ENCODE data around the gene RRP1B.
A peak's percentile ranks its signal among the peaks of the same experiment; 100 is the strongest.

Gene RRP1B

DNA sequence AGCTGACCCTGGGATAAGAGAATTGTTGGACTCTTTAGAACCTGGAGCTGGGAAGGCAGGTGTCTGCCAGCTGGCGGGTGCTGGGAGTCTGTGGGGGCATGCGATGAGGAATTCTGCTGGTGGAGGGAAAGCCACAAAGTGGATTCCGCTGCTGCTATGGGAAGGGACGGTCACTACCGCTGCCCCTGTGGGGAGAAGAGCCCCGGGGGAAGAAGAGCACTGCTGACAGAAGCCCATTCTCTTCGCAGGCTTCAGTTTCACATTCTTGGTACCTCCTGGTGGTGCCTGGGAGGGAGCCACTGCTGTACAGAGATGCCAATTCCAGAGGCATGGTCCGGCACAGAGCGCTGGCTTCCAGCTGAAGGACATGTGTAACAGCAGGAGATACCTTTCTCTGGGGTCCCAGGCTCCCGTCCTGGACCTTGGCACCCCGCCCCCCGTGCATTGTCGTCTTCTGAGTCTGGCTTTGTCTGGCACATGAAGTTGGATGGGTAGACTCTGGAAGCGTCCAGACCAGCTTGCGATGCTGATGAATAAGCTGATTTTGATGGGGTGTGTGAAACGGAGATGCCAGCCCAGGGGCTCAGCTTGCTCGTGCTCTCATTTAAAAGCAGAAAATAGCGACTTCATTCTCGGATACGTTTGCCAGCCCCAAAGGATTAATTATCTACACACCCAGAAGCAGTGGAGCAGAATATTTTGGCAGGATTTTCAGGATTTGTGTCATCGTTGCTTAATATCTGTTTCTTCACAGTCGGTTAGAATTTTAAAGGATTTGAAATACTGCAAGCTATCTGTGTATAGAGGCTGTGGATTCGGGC, 72.7 kb downstream of the RRP1B start:
- Mint-ChIP-seq H3K4me1 (peaks cover 44% of the 10 kb centered on the region), H3K27me3 (no peaks in the 10 kb centered on the region), H3K27ac (no peak overlapping the region), H3K9me3 (no peaks in the 10 kb centered on the region), H3K36me3 (peaks cover 18% of the 10 kb centered on the region), H3K4me3 (no peak overlapping the region)
- no peak for ATAC-seq

DNA sequence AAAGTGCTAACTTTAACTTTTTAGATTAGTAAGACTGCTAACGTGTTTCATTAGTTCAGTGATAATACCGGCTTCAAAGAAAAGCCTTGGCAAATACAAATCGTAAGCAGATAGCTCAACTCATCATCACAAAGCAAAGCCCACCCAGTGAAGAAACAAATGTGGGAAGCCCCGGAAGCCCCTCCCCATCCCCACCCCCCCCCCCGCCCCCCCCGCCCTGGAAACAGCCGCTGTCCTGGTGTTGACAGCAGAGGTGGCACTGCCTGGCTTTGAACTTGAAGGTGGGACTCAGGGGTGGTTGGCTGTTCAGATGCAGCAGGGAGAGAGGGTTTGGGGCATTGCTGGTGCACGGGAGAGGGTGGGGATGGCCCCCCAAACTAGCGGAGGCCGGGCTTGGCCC, 73.7 kb downstream of the RRP1B start:
- no peak for ATAC-seq
- Mint-ChIP-seq H3K4me3 (no peak overlapping the region), H3K27me3 (no peaks in the 10 kb centered on the region), H3K4me1 (peaks cover 35% of the 10 kb centered on the region), H3K27ac (no peak overlapping the region), H3K36me3 (peaks cover 23% of the 10 kb centered on the region), H3K9me3 (no peaks in the 10 kb centered on the region)

DNA sequence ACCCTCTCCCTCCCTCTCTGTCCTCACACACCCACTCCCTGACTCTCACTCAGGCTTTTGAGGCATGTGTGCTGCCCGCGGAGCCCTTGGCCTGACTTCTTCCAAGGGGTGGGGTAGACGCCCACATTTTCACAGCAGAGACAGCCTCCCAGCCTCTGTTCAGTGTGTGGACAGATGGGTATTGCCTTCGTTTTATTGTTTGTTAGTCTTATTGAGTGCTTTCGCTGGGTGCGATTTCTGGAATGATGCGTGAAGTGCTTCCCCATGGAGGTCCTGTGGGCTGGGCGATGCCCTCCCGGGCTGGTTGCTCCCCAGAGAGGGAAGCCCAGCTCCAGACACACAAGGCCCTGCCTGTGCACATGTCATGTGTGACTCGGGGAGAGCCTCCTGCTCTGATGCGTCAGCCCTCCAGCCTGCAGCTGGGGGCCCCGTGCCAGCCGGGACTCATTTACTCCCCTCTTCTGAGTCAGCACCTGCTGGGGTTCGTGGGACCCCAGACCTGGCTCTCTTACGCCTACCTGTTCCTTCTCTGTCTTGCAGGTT, 74.2 kb downstream of the RRP1B start:
- peaks cover 29% of the 10 kb centered on the region for H3K4me1 Mint-ChIP-seq
- no peaks in the 10 kb centered on the region for H3K9me3 Mint-ChIP-seq

DNA sequence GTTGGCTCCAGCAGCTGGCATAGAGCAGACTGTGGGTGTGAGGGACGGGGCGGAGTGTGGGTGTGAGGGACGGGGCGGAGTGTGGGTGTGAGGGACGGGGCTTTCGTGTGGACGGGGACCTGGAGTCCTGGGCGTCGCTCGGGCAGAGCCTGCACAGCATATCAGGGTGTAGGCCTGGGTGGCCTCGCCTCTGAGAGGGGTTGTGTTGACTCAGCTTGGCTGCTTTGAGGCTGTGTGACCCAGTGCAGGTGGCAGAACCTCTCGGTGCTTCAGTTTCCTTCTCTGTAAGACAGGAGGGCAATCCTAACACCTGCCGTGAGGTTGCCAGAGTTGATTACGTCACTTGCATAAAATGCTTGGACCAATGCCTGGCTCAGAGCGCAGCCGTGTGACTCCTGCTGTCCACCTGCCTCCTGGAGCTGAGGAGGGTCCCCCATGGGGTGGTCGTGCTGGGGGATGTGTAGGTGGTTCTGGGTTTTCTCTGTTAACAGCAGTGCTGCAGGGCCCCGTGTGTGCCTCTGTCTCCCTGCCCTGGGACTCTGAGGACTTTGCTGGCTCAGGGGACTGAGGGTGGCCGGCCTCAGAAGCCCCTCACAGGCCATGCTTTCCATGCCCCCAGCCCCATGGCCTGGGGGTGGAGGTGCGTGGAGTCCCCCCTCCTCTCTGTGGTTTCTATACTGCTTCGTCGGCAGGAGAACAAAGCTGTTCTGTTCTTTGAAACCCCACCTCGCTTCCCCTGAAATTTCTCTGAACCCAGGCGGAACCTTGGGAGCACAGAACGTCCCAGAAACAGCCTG, 75.0 kb downstream of the RRP1B start:
- peak overlapping the region; percentile 41 for H3K27ac Mint-ChIP-seq
- peaks cover 24% of the 10 kb centered on the region for H3K36me3 Mint-ChIP-seq
- H3K4me3 Mint-ChIP-seq = no peak overlapping the region
- no peak for ATAC-seq
- no peaks in the 10 kb centered on the region for H3K9me3 Mint-ChIP-seq
- peaks cover 22% of the 10 kb centered on the region for H3K4me1 Mint-ChIP-seq
- no peaks in the 10 kb centered on the region for H3K27me3 Mint-ChIP-seq

More for the DNA sequence above, 74.2 kb downstream of the RRP1B start:
- Mint-ChIP-seq H3K4me3 (no peak overlapping the region), H3K27ac (peak overlapping the region; percentile 41), H3K36me3 (peaks cover 24% of the 10 kb centered on the region), H3K27me3 (no peaks in the 10 kb centered on the region)
- ATAC-seq = no peak

DNA sequence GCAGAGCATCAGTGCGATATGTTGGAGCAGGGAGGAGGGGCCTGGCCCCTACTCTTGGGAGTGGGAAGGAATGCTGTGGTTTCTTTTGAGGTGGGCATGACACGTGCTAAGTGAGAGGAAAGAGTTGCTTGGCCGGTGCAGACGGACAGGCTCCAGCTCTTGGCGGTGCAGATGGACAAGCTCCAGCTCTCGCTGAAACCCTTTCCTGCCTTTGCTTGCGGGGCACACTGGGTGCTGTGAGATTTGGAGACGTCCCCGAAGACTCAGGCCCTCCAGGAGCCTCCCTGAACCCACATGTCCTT, 75.5 kb downstream of the RRP1B start:
- Mint-ChIP-seq H3K4me1 (peaks cover 19% of the 10 kb centered on the region), H3K4me3 (no peak overlapping the region), H3K9me3 (no peaks in the 10 kb centered on the region), H3K27ac (no peak overlapping the region), H3K36me3 (peaks cover 24% of the 10 kb centered on the region), H3K27me3 (no peaks in the 10 kb centered on the region)
- no peak for ATAC-seq

DNA sequence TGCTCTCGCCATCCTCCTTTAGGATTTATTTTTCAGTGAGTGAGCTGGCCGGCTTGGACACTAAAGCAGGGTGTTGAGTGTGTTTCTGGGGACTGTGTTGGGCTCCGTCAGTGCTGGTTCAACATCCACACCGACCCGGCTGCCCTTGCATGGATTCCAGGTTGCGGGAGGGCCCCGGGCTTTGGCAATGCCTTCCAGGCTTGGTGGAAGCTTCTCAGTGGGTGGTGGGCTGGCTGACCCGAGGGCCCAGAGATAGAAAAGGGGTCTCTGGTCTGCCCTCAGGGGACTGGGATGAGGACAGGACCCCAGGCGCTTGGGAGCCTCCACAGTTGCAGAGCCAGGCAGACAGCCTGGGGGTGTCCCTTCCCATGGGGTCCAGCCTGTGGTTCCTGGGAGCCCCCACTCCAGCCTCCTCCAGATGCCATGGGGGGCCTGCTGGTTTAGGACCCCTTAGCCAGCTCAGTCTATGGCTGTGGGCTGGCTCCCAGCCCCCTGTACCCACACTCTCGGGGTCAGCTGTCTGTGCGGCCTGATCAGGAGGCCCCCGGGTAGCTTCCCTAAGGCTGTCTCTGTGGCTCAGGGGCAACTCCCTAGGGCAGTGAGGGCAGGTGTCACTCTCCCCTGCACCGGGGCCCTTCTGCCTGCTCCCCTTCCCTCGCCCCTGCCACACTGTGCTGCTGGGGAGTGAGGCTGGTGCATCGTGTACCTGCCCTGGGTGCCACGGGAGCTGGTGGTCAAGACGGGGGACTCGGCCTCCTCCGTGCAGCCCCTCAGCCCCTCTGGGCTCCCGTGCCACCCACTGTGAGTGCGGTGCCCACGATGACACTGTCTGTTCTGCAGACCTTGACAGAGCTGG, 76.1 kb downstream of the RRP1B start:
- H3K27me3 Mint-ChIP-seq = no peaks in the 10 kb centered on the region
- H3K27ac Mint-ChIP-seq = no peak overlapping the region
- H3K36me3 Mint-ChIP-seq = peaks cover 25% of the 10 kb centered on the region
- peaks cover 21% of the 10 kb centered on the region for H3K4me1 Mint-ChIP-seq
- no peak overlapping the region for H3K4me3 Mint-ChIP-seq
- no peak for ATAC-seq
- H3K9me3 Mint-ChIP-seq = no peaks in the 10 kb centered on the region

DNA sequence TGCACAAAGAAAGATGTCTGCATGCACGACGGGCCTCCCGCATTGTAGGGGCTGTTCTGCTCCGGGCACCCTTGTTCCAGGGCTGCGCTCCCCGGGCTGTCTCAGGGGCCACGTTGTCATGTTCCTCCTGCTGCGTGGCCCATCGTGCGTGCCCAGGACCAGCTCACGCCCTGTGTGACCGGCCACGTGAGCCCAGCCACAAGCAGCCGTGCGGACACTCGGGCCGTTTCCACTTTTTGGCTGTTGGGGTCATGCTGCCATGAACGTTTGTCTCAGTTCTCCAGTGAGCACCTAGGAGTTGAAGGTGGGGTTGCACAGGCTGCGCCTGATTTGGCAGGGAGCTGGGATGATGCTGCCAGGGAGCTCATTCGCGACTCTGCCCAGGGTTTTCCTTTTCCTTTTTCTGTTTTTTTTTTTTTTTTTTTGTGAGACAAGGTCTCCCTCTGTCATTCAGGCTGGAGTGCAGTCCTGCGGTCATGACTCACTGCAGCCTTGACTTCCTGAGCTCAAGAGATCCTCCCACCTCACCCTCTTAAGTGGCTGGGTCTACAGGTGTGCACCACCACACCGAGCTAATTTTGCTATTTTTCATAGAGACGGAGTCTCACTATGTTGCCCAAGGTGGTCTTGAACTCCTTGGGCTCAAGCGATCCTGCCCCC, 77.0 kb downstream of the RRP1B start:
- no peak for ATAC-seq
- peaks cover 22% of the 10 kb centered on the region for H3K4me1 Mint-ChIP-seq
- H3K27me3 Mint-ChIP-seq = no peaks in the 10 kb centered on the region
- no peak overlapping the region for H3K4me3 Mint-ChIP-seq
- peaks cover 29% of the 10 kb centered on the region for H3K36me3 Mint-ChIP-seq
- no peak overlapping the region for H3K27ac Mint-ChIP-seq
- H3K9me3 Mint-ChIP-seq = no peaks in the 10 kb centered on the region

DNA sequence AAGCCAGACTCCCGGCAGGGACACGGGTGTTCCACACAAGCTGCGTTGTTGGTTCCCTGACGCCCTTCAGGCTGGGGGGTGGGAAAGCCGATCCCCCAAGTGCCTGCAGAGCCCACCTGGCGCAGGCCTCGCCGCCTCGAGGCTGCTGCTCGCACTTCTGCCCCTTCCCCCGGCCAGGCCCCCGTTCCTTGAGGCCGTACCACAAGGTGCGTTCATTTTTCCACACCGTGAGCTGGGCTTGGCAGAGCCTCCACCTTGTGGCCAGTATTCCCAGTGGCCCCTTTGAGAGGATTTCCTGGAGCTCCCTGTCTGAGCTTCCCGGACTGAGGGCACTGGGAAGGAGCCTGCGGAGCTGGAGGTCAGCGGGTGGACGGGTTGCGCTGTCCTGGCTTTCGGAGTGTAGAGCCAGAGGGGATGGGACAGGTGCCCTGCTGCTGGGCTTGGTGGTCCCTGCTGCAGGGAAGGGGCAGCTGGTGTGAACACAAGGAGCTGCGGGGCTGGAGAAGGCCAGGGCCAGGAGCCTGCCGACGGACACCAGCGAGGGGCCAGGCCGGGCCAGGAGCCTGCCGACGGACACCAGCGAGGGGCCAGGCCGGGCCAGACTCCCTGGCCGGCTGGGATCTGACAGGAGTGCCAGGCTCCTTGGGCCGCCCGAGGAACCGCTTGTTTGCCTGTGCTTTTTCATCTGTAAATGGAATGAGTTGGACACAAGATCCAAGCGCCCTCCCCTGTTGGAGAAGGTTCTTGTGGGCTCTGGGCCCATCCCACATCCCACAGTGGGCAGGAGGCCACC, 78.0 kb downstream of the RRP1B start:
- H3K36me3 Mint-ChIP-seq = peaks cover 29% of the 10 kb centered on the region

DNA sequence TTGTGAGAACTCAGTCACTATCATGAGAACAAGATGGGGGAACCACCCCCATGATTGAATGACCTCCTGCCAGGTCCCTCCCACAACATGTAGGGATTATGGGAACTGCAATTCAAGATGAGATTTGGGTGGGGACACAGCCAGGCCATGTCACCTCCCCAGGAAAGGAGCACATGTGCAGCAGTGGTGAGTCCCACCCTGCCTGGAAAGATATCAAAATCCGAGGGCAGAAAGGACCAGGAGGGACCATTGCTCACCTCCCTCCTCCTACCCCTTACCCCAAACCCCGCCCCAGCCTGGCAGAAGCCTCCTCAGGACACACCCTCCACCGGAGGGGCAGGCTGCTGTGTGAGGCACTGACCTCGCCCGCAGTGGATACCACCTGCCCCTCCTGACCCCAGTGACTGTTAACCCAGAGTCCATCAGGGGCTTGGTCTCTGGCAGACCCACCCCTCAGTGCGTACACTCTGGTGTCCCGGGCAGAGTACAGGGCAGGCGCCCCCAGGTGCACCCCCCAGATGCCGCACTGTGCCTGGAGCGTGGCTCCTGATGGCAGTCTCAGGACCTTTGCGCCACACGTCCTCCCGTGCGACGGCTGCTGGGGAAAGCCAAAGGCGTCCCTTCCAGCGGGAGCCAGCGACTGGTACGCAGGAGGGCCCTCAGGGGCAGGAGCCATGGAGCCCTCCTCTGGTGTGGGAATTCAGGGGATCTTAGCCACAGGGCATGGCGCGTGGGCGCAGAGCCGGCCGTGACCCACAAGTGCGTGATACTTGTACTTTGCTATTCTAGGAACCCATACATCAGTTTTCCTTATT, 80.5 kb downstream of the RRP1B start:
- Mint-ChIP-seq H3K27ac (no peak overlapping the region), H3K4me1 (peaks cover 8% of the 10 kb centered on the region), H3K36me3 (peaks cover 36% of the 10 kb centered on the region), H3K9me3 (no peaks in the 10 kb centered on the region), H3K4me3 (no peak overlapping the region), H3K27me3 (no peaks in the 10 kb centered on the region)
- ATAC-seq = peak; percentile 22

More for the DNA sequence above, 78.0 kb downstream of the RRP1B start:
- Mint-ChIP-seq H3K4me1 (peaks cover 18% of the 10 kb centered on the region), H3K9me3 (no peaks in the 10 kb centered on the region), H3K27ac (no peak overlapping the region), H3K27me3 (no peaks in the 10 kb centered on the region), H3K4me3 (no peak overlapping the region)
- ATAC-seq = no peak

DNA sequence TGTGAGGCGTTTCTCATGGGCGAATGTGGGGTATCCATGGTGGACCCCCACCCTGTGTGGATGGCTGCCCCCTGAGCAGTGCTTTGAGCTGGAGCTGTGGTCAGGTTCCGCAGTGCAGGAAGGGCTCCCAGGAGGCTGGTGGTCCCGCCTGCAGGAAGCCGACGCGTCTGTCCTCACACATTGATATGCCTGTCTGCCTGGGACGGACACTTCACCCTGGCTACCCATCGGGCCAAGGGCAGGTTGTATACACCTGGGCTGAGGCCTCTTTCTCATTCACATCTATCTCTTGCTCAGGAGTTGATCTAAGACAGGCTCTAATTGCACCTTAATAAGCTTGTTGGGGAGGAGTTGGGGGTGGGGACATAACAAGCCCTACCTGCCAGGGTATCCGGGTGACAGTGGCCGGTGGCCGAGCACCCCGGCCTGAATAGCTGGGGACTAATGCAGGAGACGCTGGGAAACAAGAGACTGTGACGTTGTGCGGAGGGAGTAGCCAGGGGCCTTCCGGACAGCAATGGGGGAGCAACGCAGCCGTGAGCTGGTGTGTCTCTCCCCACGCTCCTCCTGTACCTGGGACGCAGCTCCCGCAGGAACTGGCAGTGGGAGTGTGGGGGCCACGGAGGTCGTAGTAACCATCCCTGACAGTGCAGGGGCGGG, 81.3 kb downstream of the RRP1B start:
- peak overlapping the region; percentile 80 for H3K27ac Mint-ChIP-seq
- H3K9me3 Mint-ChIP-seq = no peaks in the 10 kb centered on the region
- no peaks in the 10 kb centered on the region for H3K27me3 Mint-ChIP-seq
- peak; percentile 32 for ATAC-seq
- peak overlapping the region; percentile 45 for H3K4me3 Mint-ChIP-seq
- H3K36me3 Mint-ChIP-seq = peaks cover 44% of the 10 kb centered on the region
- peaks cover 8% of the 10 kb centered on the region for H3K4me1 Mint-ChIP-seq

DNA sequence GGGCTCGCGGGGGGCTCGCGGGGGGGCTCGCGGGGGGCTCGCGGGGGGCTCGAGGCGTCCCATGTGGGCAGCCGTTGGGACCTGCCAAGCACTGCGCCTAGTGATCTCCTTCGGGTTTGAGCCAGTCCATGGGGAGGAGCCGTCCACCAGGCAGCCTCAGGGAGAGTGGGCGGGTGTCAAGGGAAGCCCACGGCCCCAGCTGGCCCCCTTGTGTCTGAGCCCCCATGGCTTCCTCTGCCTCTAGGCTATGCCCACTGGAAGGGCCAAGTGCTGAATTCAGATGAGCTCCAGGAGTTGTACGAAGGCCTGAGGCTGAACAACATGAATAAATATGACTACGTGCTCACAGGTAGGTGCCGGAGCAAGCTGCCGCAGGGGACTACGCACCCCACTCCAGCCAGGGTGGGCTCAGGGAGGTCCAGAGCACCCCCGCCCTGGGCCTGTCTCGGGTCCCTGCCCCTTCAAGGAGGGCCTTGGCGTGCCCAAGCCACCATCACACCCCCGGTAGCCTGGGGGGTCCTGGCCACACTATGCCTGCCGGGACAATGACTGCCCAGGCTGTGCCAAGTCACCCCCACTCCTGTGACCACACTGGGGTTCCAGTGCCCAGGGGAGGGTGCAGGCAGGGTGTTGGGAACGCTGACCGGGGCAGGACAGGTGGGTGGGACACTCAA, 82.2 kb downstream of the RRP1B start:
- peaks cover 44% of the 10 kb centered on the region for H3K36me3 Mint-ChIP-seq
- H3K27me3 Mint-ChIP-seq = no peaks in the 10 kb centered on the region
- no peak overlapping the region for H3K4me3 Mint-ChIP-seq
- H3K4me1 Mint-ChIP-seq = peaks cover 8% of the 10 kb centered on the region
- no peak for ATAC-seq
- H3K27ac Mint-ChIP-seq = no peak overlapping the region
- no peaks in the 10 kb centered on the region for H3K9me3 Mint-ChIP-seq

DNA sequence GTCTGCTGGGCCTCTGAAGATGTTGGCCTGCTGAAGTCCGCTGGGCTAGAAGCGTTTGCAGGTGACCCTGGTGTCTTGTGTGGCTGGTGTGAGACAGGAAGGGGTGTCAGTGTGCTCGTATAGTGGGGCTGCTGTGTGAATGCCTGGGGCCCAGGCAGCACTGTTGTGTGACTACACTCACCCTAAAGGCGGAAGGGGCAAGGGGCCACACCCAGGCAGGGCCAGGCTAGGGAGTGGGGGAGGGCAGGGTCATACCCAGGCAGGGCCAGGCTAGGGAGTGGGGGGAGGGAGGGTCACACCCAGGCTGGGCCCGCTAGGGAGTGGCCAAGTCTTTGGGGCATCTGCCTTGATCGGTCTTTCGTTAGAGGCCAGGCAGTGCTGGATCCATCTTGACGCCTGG, 84.6 kb downstream of the RRP1B start:
- no peak overlapping the region for H3K4me3 Mint-ChIP-seq
- H3K4me1 Mint-ChIP-seq = peaks cover 8% of the 10 kb centered on the region
- no peak overlapping the region for H3K27ac Mint-ChIP-seq

More for the DNA sequence above, 84.6 kb downstream of the RRP1B start:
- H3K27me3 Mint-ChIP-seq = no peaks in the 10 kb centered on the region
- H3K36me3 Mint-ChIP-seq = peaks cover 50% of the 10 kb centered on the region
- ATAC-seq = no peak
- H3K9me3 Mint-ChIP-seq = no peaks in the 10 kb centered on the region
